Osteoblast (primary cell): Measurements from ENCODE around the gene ELOA2. TPM values are rescaled to one million over a fixed set of nuclear protein-coding genes. Genes with fewer than 3 reads are reported as not detected.
"Not testable (repeated sequence)": the region's sequence is repeated elsewhere in the genome, so short reads cannot be mapped to it uniquely, and the experiment has no call there.

Experiments used
- DNase-seq: peaks from one replicate; pipeline ENCODE4 v3.0.0; 2011; ENCODE audit warnings: low spot score, mixed read lengths; ENCODE audit not compliant: insufficient read length; ENCODE audit errors: missing footprints
- H2AFZ ChIP-seq: 2 replicates; pipeline ENCODE4 v1.6.0; 2011; ENCODE audit warnings: mild to moderate bottlenecking, low read length
- H3K27ac ChIP-seq: 2 replicates; pipeline ENCODE4 v1.5.1; 2011; ENCODE audit warnings: mild to moderate bottlenecking, low read depth, low read length, moderate library complexity
- H3K27me3 ChIP-seq: 2 replicates; pipeline ENCODE4 v1.6.0; 2012; ENCODE audit warnings: mild to moderate bottlenecking, control low read depth, inconsistent platforms, low read length, moderate library complexity; ENCODE audit not compliant: insufficient read depth
- H3K36me3 ChIP-seq: 2 replicates; pipeline ENCODE4 v1.5.1; 2011; ENCODE audit warnings: mild to moderate bottlenecking, low read length, control low read depth, moderate library complexity; ENCODE audit not compliant: insufficient read depth
- H3K4me1 ChIP-seq: 2 replicates; pipeline ENCODE4 v1.5.1; 2011; ENCODE audit warnings: mild to moderate bottlenecking, low read length, control low read depth, moderate library complexity; ENCODE audit not compliant: insufficient read depth
- H3K4me2 ChIP-seq: 2 replicates; pipeline ENCODE4 v1.6.0; 2011; ENCODE audit warnings: mild to moderate bottlenecking, low read length; ENCODE audit not compliant: insufficient read depth
- H3K4me3 ChIP-seq: fragments of 200-600 bp; sonication (generic); 3 replicates; pipeline ENCODE4 v1.5.1; 2012; ENCODE audit warnings: mild to moderate bottlenecking, low read length, inconsistent platforms; ENCODE audit not compliant: insufficient read depth
- H3K79me2 ChIP-seq: 2 replicates; pipeline ENCODE4 v1.6.0; 2012; ENCODE audit warnings: mild to moderate bottlenecking, low read length, control low read depth, inconsistent platforms; ENCODE audit not compliant: insufficient read depth
- H3K9me3 ChIP-seq: 2 replicates; pipeline ENCODE4 v1.5.1; 2011; ENCODE audit warnings: low read depth, low read length, control low read depth
- H4K20me1 ChIP-seq: 2 replicates; pipeline ENCODE4 v1.6.0; 2012; ENCODE audit warnings: mild to moderate bottlenecking, low read length, control low read depth; ENCODE audit not compliant: insufficient read depth
- total RNA-seq: library from RNA; depleted of rRNA; stranded (reverse); fragments of >200 nt; gene quantifications from 2 replicates; pipeline ENCODE4 v1.2.3, GENCODE V29; 2012
- TF ChIP-seq, protein P1 (sequence below): IDR thresholded peaks from 2 replicates; pipeline ENCODE4 v1.5.1; 2011; ENCODE audit warnings: mild to moderate bottlenecking, low read depth, low read length, moderate library complexity; ENCODE audit errors: extremely low read depth

Gene ELOA2
- total RNA-seq, 1 donor: not detected

DNA sequence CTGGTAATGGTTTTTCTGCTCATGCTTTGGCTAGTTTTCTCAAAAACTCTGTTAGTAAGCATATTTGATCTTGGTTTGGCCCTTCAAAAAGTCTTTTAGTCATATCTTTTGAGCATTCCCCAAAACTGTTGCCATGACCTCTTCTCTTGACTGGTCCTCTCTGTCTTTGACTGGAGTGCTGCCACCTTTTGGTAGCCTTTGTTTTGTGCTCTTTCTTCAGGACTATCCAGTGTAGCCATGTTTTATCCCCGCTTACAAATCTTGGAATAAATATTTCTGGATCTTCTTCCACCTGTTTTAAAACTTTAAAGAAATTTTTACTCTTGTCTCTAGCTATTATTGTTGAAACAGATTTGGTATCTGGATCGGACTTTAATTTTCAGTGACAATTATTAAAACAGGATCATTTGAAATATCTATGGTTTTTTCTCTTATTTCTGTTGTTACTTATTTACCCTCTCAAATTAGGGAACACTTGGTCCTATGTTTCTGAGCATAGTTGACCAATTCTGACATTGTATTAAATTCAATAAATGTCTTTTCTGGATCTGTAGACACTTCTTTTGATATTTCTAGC is 965 bp upstream of the ELOA2 start:
- Histone ChIP-seq H3K27me3 (no peaks in the 10 kb centered on the region), H3K4me2 (no peak overlapping the region), H4K20me1 (no peaks in the 10 kb centered on the region), H3K9me3 (no peaks in the 10 kb centered on the region), H3K27ac (no peak overlapping the region), H2AFZ (no peak overlapping the region), H3K79me2 (no peaks in the 10 kb centered on the region), H3K4me1 (no peaks in the 10 kb centered on the region), H3K4me3 (no peak overlapping the region), H3K36me3 (no peaks in the 10 kb centered on the region)
- peak; percentile 83 for DNase-seq
- TF ChIP-seq, protein P1, sequence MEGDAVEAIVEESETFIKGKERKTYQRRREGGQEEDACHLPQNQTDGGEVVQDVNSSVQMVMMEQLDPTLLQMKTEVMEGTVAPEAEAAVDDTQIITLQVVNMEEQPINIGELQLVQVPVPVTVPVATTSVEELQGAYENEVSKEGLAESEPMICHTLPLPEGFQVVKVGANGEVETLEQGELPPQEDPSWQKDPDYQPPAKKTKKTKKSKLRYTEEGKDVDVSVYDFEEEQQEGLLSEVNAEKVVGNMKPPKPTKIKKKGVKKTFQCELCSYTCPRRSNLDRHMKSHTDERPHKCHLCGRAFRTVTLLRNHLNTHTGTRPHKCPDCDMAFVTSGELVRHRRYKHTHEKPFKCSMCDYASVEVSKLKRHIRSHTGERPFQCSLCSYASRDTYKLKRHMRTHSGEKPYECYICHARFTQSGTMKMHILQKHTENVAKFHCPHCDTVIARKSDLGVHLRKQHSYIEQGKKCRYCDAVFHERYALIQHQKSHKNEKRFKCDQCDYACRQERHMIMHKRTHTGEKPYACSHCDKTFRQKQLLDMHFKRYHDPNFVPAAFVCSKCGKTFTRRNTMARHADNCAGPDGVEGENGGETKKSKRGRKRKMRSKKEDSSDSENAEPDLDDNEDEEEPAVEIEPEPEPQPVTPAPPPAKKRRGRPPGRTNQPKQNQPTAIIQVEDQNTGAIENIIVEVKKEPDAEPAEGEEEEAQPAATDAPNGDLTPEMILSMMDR: peak; percentile 51

DNA sequence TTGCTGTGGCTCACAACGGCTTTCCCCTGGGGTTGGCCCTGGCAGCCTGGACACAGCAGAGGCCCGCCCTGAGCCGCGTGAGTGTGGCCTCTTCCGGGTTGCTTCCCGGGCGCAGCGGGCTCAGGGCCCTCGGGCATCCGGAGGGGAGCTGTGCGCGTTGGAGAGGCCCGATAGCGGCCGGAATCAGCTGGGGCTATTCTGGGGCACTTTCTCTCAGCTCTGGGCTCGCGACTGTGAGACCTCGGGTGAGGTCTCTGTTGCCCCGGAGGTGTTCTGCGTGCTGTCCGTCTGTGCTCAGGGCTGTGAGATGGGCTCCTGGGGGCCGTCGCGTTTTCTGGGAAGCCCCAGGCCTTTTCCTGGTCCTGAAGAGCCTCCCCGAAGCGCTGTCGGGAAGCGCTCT is 830 bp downstream of the ELOA2 start:
- H3K27ac ChIP-seq, H2AFZ ChIP-seq, DNase-seq, H3K4me2 ChIP-seq, H3K9me3 ChIP-seq, H3K27me3 ChIP-seq, H3K36me3 ChIP-seq, H4K20me1 ChIP-seq, H3K4me1 ChIP-seq, H3K79me2 ChIP-seq, H3K4me3 ChIP-seq: not testable (repeated sequence)

DNA sequence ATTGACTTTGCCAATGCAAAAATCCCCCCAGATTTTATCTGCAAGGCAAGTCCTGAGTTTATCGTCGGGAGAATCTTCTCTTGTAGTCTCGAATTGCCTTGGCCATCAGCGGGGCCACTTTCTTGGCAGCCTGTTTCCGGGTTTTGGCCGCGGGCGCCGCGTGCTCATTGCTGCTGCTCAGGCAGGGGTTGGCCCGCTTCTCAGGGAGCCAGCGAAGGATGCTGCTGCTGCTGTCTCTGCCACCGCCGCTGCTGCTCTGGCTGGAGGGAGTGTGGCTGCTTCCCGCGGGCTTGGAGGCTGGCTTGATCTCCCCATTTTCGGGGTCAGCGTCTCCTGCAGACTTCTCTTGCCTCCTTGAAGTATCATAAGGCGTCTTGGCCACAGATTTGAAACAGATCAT is 2.5 kb downstream of the ELOA2 start:
- H3K4me1 ChIP-seq: no peaks in the 10 kb centered on the region

DNA sequence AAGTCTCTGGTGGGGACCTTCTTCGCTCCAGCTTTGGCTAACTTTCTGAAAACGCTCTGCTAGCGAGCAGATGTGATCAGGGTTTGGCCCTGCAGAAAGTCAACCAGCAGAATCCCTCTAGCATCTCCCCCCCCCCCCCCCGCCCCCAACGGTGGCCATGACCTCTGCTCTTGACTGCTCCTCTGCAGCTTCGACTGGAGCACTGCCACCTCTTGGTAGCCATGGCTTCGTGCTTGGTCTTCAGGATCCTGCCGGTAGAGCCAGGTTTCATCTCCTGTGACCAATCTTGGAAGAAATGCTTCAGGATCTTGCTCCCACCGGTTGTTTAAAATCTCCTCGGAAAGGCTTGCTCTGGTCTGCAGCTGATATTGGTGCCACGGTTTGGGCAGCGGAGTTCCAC is 4.5 kb downstream of the ELOA2 start:
- H3K79me2 ChIP-seq, H3K27ac ChIP-seq, H3K4me2 ChIP-seq, H3K27me3 ChIP-seq, H3K4me3 ChIP-seq, DNase-seq, H3K4me1 ChIP-seq, H3K36me3 ChIP-seq, H3K9me3 ChIP-seq, H4K20me1 ChIP-seq, H2AFZ ChIP-seq: not testable (repeated sequence)

More for the DNA sequence above, 2.5 kb downstream of the ELOA2 start:
- H2AFZ ChIP-seq: no peak overlapping the region
- H3K79me2 ChIP-seq: no peaks in the 10 kb centered on the region
- no peak for DNase-seq
- H3K9me3 ChIP-seq: no peaks in the 10 kb centered on the region
- no peaks in the 10 kb centered on the region for H3K27me3 ChIP-seq
- H3K4me3 ChIP-seq: no peak overlapping the region
- H3K4me2 ChIP-seq: no peak overlapping the region
- H3K27ac ChIP-seq: no peak overlapping the region
- TF ChIP-seq, protein P1: no peak
- H3K36me3 ChIP-seq: no peaks in the 10 kb centered on the region
- no peaks in the 10 kb centered on the region for H4K20me1 ChIP-seq

DNA sequence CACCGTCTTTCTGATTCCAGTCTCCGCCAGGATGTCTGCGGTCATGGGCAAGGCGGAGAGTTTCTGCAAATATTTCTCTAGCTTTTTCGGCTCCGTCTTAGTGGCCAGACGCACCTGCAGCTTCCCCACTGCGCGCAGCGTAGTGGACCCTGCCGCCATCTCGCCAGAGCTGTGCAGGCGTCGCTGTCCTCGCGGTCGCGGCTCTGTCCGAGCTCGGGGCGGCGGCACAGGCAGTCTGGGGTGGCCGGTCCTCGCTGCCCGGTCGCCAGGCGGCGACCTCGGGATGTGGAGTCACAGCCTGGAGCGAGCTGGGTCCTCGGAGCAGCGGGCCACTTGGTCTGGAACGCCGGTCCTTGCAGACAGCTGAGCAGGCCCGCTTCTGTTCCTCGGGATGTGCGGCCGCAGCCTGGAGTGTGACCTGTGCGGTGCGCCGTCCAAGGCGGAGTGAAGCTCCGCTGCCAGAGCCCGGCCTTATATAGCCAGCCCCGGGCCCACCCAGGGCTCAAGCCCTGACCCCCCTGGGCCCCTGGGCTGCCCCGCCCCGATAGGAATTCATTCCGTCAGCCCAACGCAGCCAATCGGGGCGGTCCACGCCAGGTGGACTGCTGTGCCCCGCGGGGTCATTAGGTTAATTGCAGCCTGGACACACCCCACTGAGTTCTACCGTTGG is 5.6 kb downstream of the ELOA2 start:
- H3K4me2 ChIP-seq, H3K79me2 ChIP-seq, H3K4me3 ChIP-seq, H3K4me1 ChIP-seq, H4K20me1 ChIP-seq, DNase-seq, H3K9me3 ChIP-seq, H2AFZ ChIP-seq, H3K36me3 ChIP-seq, H3K27ac ChIP-seq, H3K27me3 ChIP-seq: not testable (repeated sequence)

DNA sequence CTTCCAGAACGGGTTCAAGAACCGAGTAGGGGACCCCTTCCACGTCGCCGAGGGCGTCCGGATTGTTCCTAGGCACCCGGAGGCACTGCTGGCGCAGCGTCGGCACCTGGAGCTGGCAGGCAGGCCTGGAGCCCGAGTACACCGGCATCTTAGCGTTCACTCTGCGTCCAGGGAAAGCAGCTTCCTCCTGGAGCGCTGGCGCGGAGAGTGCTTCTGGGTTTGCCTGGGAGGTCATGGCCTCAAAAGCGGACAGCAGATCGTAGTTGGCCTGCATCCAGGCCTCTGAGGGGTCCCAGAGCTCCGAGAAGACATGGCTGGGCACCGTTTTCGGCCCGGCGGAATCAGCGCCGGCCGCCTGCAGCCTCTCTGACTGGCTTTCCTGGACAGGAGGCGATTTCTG is 6.7 kb downstream of the ELOA2 start:
- H3K27me3 ChIP-seq: not testable (repeated sequence)

DNA sequence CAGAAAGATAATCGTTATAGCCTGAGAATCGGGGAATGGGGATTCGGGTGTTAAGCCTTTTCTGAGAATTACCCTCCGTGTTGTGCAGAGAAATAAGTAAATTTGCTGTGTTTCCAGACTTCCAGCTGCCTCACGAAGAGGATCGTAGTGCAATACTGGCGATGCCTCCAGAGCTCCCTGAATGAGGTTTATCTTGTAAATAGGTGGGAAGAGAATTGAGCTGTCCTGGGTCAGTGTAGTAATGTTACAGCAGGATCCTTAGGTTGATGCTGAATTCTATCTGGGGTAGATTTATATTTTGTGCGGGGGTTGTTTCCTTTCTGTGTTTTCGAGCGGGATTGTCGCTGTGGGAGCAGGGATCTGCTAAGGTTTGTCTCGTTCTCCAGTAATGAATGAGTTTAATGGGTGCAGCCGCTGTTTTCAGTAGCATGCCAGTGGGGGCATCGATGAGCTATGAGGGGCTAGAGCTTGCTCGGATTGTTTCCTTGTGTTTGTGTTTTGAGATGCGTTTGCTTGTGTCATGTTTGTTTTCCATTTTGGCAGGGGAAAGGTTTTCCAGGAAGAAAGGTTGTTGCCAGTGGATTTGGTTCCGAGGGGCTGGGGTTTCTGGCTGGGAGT is 9.8 kb downstream of the ELOA2 start:
- H4K20me1 ChIP-seq, H3K4me3 ChIP-seq, H3K4me1 ChIP-seq, H3K27ac ChIP-seq, H3K9me3 ChIP-seq, H2AFZ ChIP-seq, H3K36me3 ChIP-seq, H3K4me2 ChIP-seq, H3K79me2 ChIP-seq, H3K27me3 ChIP-seq, DNase-seq: not testable (repeated sequence)

More for the DNA sequence above, 6.7 kb downstream of the ELOA2 start:
- not testable (repeated sequence) for DNase-seq, H3K79me2 ChIP-seq, H3K36me3 ChIP-seq, H3K4me1 ChIP-seq, H4K20me1 ChIP-seq, H3K4me2 ChIP-seq, H3K4me3 ChIP-seq, H3K9me3 ChIP-seq, H2AFZ ChIP-seq, H3K27ac ChIP-seq
